IMR-90 (cell line): Measurements from ENCODE around the gene HRH2. TPM values are rescaled to one million over a fixed set of nuclear protein-coding genes. Genes with fewer than 3 reads are reported as not detected.

Experiments
- ATAC-seq: fragments of 200-7000 bp; cut with Tn5 transposase; 2 replicates; pipeline ENCODE4 v1.9.1; 2020; ENCODE audit warnings: low read depth, mild to moderate bottlenecking, moderate library complexity
- BruUV-seq: library from RNA; stranded (reverse); fragments of 400-500 nt; replicated peaks from 2 replicates; lab custom pipeline; 2021; lab: Mats Ljungman, UMichigan
- CTCF ChIA-PET: fragments of 300-600 bp; formaldehyde crosslinking; extraction: SDS; loops from one replicate; lab custom pipeline; 2021; ENCODE audit warnings: antibody characterized with exemption; lab: Yijun Ruan, JAX
- POLR2A ChIA-PET: fragments of 300-600 bp; sonication (Branson Sonifier 250); formaldehyde crosslinking; loops from one replicate; lab custom pipeline; 2022; ENCODE audit warnings: antibody characterized with exemption; ENCODE audit not compliant: unreplicated experiment; lab: Charles Lee
- DNase-seq: peaks from one replicate; pipeline ENCODE4 v3.0.0; 2013
- H2AFZ ChIP-seq: replicated peaks from 2 replicates; pipeline ENCODE3; 2013; ENCODE audit warnings: low read length, mild to moderate bottlenecking; ENCODE audit not compliant: poor library complexity
- H2AK5ac ChIP-seq: 2 replicates; pipeline ENCODE4 v1.6.1; 2013; ENCODE audit warnings: low read depth, low read length, inconsistent platforms
- H2AK9ac ChIP-seq: replicated peaks from 2 replicates; pipeline ENCODE3; 2013; ENCODE audit warnings: mild to moderate bottlenecking, low read depth, low read length, moderate library complexity; ENCODE audit not compliant: poor library complexity
- H2BK120ac ChIP-seq: 2 replicates; pipeline ENCODE4 v1.6.1; 2013; ENCODE audit warnings: low read depth, low read length, inconsistent platforms
- H2BK15ac ChIP-seq: 3 replicates; pipeline ENCODE4 v1.6.1; 2013; ENCODE audit warnings: low read depth, low read length, inconsistent platforms
- H2BK20ac ChIP-seq: 2 replicates; pipeline ENCODE4 v1.6.1; 2013; ENCODE audit warnings: low read depth, mild to moderate bottlenecking, inconsistent platforms, low read length, moderate library complexity
- H2BK5ac ChIP-seq: 2 replicates; pipeline ENCODE4 v1.6.1; 2013; ENCODE audit warnings: mild to moderate bottlenecking, low read depth, low read length, inconsistent platforms; ENCODE audit not compliant: poor library complexity, severe bottlenecking
- H3K14ac ChIP-seq: replicated peaks from 2 replicates; pipeline ENCODE4 v1.6.1; 2013; ENCODE audit warnings: low read depth, low read length, inconsistent platforms
- H3K18ac ChIP-seq: 2 replicates; pipeline ENCODE4 v1.6.1; 2013; ENCODE audit warnings: low read depth, low read length, control low read depth
- H3K23ac ChIP-seq: 2 replicates; pipeline ENCODE4 v1.6.1; 2013; ENCODE audit warnings: low read depth, low read length, inconsistent platforms
- H3K27ac ChIP-seq: 2 replicates; pipeline ENCODE4 v1.5.1; 2013; ENCODE audit warnings: mild to moderate bottlenecking, control low read depth, low read length; ENCODE audit not compliant: insufficient read depth
- H3K27me3 ChIP-seq: 2 replicates; pipeline ENCODE4 v1.6.1; 2013; ENCODE audit warnings: low read length; ENCODE audit not compliant: control insufficient read depth, insufficient read depth
- H3K36me3 ChIP-seq: 2 replicates; pipeline ENCODE4 v1.6.1; 2013; ENCODE audit warnings: low read length, mixed read lengths; ENCODE audit not compliant: control insufficient read depth, insufficient read depth
- H3K4ac ChIP-seq: 2 replicates; pipeline ENCODE4 v1.6.1; 2013; ENCODE audit warnings: low read depth, low read length, inconsistent platforms
- H3K4me1 ChIP-seq: 2 replicates; pipeline ENCODE4 v1.6.1; 2013; ENCODE audit warnings: low read length, mixed read lengths; ENCODE audit not compliant: control insufficient read depth, insufficient read depth
- H3K4me2 ChIP-seq: 2 replicates; pipeline ENCODE4 v1.6.1; 2013; ENCODE audit warnings: low read depth, mild to moderate bottlenecking, control low read depth, low read length, moderate library complexity
- H3K4me3 ChIP-seq: 2 replicates; pipeline ENCODE4 v1.5.1; 2013; ENCODE audit warnings: low read depth, mild to moderate bottlenecking, control low read depth, low read length, moderate library complexity; ENCODE audit not compliant: insufficient read depth
- H3K56ac ChIP-seq: 2 replicates; pipeline ENCODE4 v1.6.1; 2013; ENCODE audit warnings: low read length, inconsistent platforms; ENCODE audit not compliant: insufficient read depth; ENCODE audit errors: extremely low read depth
- H3K79me1 ChIP-seq, 2 experiments: 2 replicates each; pipeline ENCODE4 v1.6.1; 2013; ENCODE audit warnings: low read length in 2 of 2, inconsistent platforms in 1 of 2, low read depth in 1 of 2
- H3K9ac ChIP-seq: 2 replicates; pipeline ENCODE4 v1.6.1; 2013; ENCODE audit warnings: low read depth, low read length, control low read depth
- H3K9me1 ChIP-seq: 2 replicates; pipeline ENCODE4 v1.6.1; 2013; ENCODE audit warnings: low read length, inconsistent platforms; ENCODE audit not compliant: insufficient read depth
- H3K9me3 ChIP-seq: 2 replicates; pipeline ENCODE4 v1.6.1; 2013; ENCODE audit warnings: low read length; ENCODE audit not compliant: control insufficient read depth, insufficient read depth
- H4K20me1 ChIP-seq: 2 replicates; pipeline ENCODE4 v1.6.1; 2013; ENCODE audit warnings: low read length, inconsistent platforms; ENCODE audit not compliant: insufficient read depth
- H4K5ac ChIP-seq: 2 replicates; pipeline ENCODE4 v1.6.1; 2013; ENCODE audit warnings: mild to moderate bottlenecking, low read depth, low read length, control low read depth
- H4K8ac ChIP-seq, 2 experiments: 2 replicates each; pipeline ENCODE4 v1.6.1; 2013; ENCODE audit warnings: low read depth in 2 of 2, low read length in 2 of 2, control low read depth in 1 of 2, inconsistent platforms in 1 of 2
- H4K91ac ChIP-seq: 2 replicates; pipeline ENCODE4 v1.6.1; 2013; ENCODE audit warnings: low read depth, low read length, inconsistent platforms; ENCODE audit not compliant: insufficient read depth
- BHLHE40 ChIP-seq: fragments of 150-350 bp; IDR thresholded peaks from 2 replicates; pipeline ENCODE4 v1.6.1; 2016; ENCODE audit warnings: mild to moderate bottlenecking, low read depth, low read length
- CHD1 ChIP-seq: IDR thresholded peaks from 2 replicates; pipeline ENCODE4 v1.6.1; 2012; ENCODE audit warnings: low read depth, low read length, improper control_type of control experiment
- CTCF ChIP-seq: conservative IDR thresholded peaks from 2 replicates; pipeline ENCODE4 v1.5.1; 2012; ENCODE audit warnings: mild to moderate bottlenecking, low read depth, low read length, improper control_type of control experiment
- ELK1 ChIP-seq: fragments of 150-350 bp; IDR thresholded peaks from 2 replicates; pipeline ENCODE4 v1.6.1; 2016; ENCODE audit warnings: low read depth, mild to moderate bottlenecking, low read length, moderate library complexity, borderline replicate concordance
- FOS ChIP-seq: fragments of 150-350 bp; IDR thresholded peaks from 2 replicates; pipeline ENCODE4 v1.6.1; 2016; ENCODE audit warnings: low read depth, low read length
- MAFK ChIP-seq: IDR thresholded peaks from 2 replicates; pipeline ENCODE4 v1.6.1; 2012; ENCODE audit warnings: low read depth, low read length, improper control_type of control experiment
- MAZ ChIP-seq: IDR thresholded peaks from 2 replicates; pipeline ENCODE4 v1.6.1; 2012; ENCODE audit warnings: low read depth, mild to moderate bottlenecking, low read length, improper control_type of control experiment, moderate library complexity, borderline replicate concordance
- MXI1 ChIP-seq: IDR thresholded peaks from 2 replicates; pipeline ENCODE4 v1.6.1; 2012; ENCODE audit warnings: low read depth, mild to moderate bottlenecking, low read length, moderate library complexity, borderline replicate concordance
- NFE2L2 ChIP-seq: fragments of 150-350 bp; IDR thresholded peaks from 2 replicates; pipeline ENCODE4 v1.6.1; 2016; ENCODE audit warnings: low read depth, mild to moderate bottlenecking, low read length
- POLR2A ChIP-seq: IDR thresholded peaks from 2 replicates; pipeline ENCODE4 v1.6.1; 2012; ENCODE audit warnings: mild to moderate bottlenecking, low read depth, low read length
- RAD21 ChIP-seq: IDR thresholded peaks from 2 replicates; pipeline ENCODE4 v1.6.1; 2012; ENCODE audit warnings: low read length, improper control_type of control experiment
- RFX5 ChIP-seq: IDR thresholded peaks from 2 replicates; pipeline ENCODE4 v1.8.0; 2012; ENCODE audit warnings: low read depth, mild to moderate bottlenecking, low read length, moderate library complexity
- USF2 ChIP-seq: fragments of 150-350 bp; IDR thresholded peaks from 2 replicates; pipeline ENCODE4 v1.6.1; 2017; ENCODE audit warnings: mild to moderate bottlenecking, antibody characterized with exemption, low read length, low read depth
- WGBS, 2 experiments: methylation state at CpG; one replicate each; pipeline versions ENCODE4 v1.1.5 to v1.1.7; 2013; ENCODE audit warnings: missing lambda C conversion rate in 2 of 2; ENCODE audit not compliant: insufficient read length in 1 of 2; ENCODE audit errors: extremely low coverage in 2 of 2; 5-methylcytosine and 5-hydroxymethylcytosine counted together
- dilution Hi-C: fragments of 300-500 bp; cut with HindIII; formaldehyde crosslinking; loops from one replicate; pipeline ENCODE4 v1.14.3; 2018; ENCODE audit warnings: low sequenced_read_pairs; ENCODE audit not compliant: unreplicated experiment
- in situ Hi-C: fragments of 300-500 bp; cut with MboI; formaldehyde crosslinking; loops from 3 replicates; pipeline ENCODE4 v1.14.3; 2019; ENCODE audit warnings: low sequenced_read_pairs, inconsistent platforms, mixed read lengths
- intact Hi-C: fragments of 100-400 bp; cut with micrococcal nuclease; formaldehyde crosslinking; loops from 2 replicates; pipeline ENCODE4 v1.10.0; 2022
- polyA plus RNA-seq, 3 experiments: library from polyadenylated mRNA; depleted of rRNA; stranded (reverse); fragments of >200 nt; gene quantifications; 2 replicates each; pipeline ENCODE4 v1.2.3, GENCODE V29; 2012; ENCODE audit warnings: low replicate concordance in 1 of 3
- total RNA-seq: library from RNA; depleted of rRNA; stranded (reverse); fragments of >200 nt; gene quantifications from 2 replicates; pipeline ENCODE4 v1.2.3, GENCODE V29; 2012

HRH2 gene
- total and polyA plus RNA-seq, 2 of the 4 experiments (the other 2 are of a cell fraction) = not detected

GRCh38 chr5:175707751-175708375 lies 50.0 kb downstream of the HRH2 start:
- Histone ChIP-seq H2BK120ac (no peak overlapping the region), H2AK5ac (no peak overlapping the region), H3K4me2 (no peak overlapping the region), H3K9me1 (no peaks in the 10 kb centered on the region), H3K27ac (no peak overlapping the region), H3K23ac (no peak overlapping the region), H4K8ac (no peak overlapping the region), H3K56ac (no peak overlapping the region), H3K79me1 (no peaks in the 10 kb centered on the region), H2AK9ac (no peak overlapping the region), H3K4me3 (no peak overlapping the region), H4K91ac (no peak overlapping the region), H3K27me3 (no peaks in the 10 kb centered on the region), H3K9ac (no peak overlapping the region), H3K36me3 (no peaks in the 10 kb centered on the region), H4K20me1 (no peaks in the 10 kb centered on the region), H3K18ac (no peak overlapping the region), H3K4ac (no peak overlapping the region), H3K9me3 (peaks cover 9% of the 10 kb centered on the region), H4K5ac (no peak overlapping the region), H3K4me1 (no peaks in the 10 kb centered on the region), H2BK5ac (no peak overlapping the region), H2BK20ac (no peak overlapping the region), H2BK15ac (no peak overlapping the region), H3K14ac (no peak overlapping the region), H2AFZ (no peak overlapping the region)
- dilution Hi-C loops = no loop called here
- BruUV-seq = no TSS peak
- in situ Hi-C loops = no loop called here
- POLR2A ChIA-PET = no interaction called here
- no peak for DNase-seq
- WGBS, 2 experiments = 64% methylated on average over 13 of the region's 16 CpGs; no CpG with 5 or more reads in 1 of the 2 experiments
- CTCF ChIA-PET = no interaction called here
- intact Hi-C loops = no loop called here
- TF ChIP-seq FOS = no peak
- no peak for TF ChIP-seq CTCF
- no peak for TF ChIP-seq RAD21
- TF ChIP-seq USF2 = no peak
- TF ChIP-seq CHD1 = no peak
- TF ChIP-seq ELK1 = no peak
- no peak for TF ChIP-seq BHLHE40
- TF ChIP-seq POLR2A = no peak
- no peak for TF ChIP-seq NFE2L2
- no peak for TF ChIP-seq RFX5
- no peak for TF ChIP-seq MXI1
- TF ChIP-seq MAZ = no peak
- TF ChIP-seq MAFK = no peak
- no peak for ATAC-seq
